Lower leg skin (tissue), 4 donors: ENCODE measurements around the gene MDH1B. TPM values are rescaled to one million over a fixed set of nuclear protein-coding genes. Genes with fewer than 3 reads are reported as not detected.
"Not testable (repeated sequence)": the region's sequence is repeated elsewhere in the genome, so short reads cannot be mapped to it uniquely, and the experiment has no call there.

Source experiments
- DNase-seq, 2 donors: peaks; one replicate each; pipeline ENCODE4 v3.0.0-alpha.2; 2019; ENCODE audit warnings: low spot score in 2 of 2
- H3K4me3 ChIP-seq: fragments of 200-600 bp; sonication (generic); 2 replicates; pipeline ENCODE4 v1.5.1; 2017; ENCODE audit warnings: mild to moderate bottlenecking, low read depth; ENCODE audit not compliant: poor library complexity, severe bottlenecking
- POLR2A ChIP-seq, 2 donors: fragments of 450-650 bp; IDR thresholded peaks; one replicate each; pipeline ENCODE4 v1.6.1; 2016 to 2017; ENCODE audit warnings: antibody characterized with exemption in 2 of 2, mild to moderate bottlenecking in 1 of 2, moderate library complexity in 1 of 2
- WGBS, 2 donors: methylation state at CpG; one replicate each; pipeline ENCODE4 v1.1.5; 2018; 5-methylcytosine and 5-hydroxymethylcytosine counted together
- intact Hi-C: fragments of 100-400 bp; cut with DNase I; formaldehyde crosslinking; loops from one replicate; pipeline ENCODE4 v1.15.0; 2023; ENCODE audit warnings: low total_unique reads
- total RNA-seq, 4 donors: library from RNA; depleted of rRNA; stranded (reverse); fragments of >200 nt; gene quantifications; one replicate each; pipeline ENCODE4 v1.1.0, GENCODE V29; 2016
- TF ChIP-seq, protein P1 (sequence below), 3 donors: fragments of 450-650 bp; IDR thresholded peaks; one replicate each; pipeline ENCODE4 v1.5.1; 2016; ENCODE audit warnings: antibody characterized with exemption in 3 of 3, mild to moderate bottlenecking in 3 of 3, moderate library complexity in 2 of 3

MDH1B gene
- total RNA-seq, 4 donors from 2014 or later: 0.10 to 1.1 (median 0.46) TPM

DNA sequence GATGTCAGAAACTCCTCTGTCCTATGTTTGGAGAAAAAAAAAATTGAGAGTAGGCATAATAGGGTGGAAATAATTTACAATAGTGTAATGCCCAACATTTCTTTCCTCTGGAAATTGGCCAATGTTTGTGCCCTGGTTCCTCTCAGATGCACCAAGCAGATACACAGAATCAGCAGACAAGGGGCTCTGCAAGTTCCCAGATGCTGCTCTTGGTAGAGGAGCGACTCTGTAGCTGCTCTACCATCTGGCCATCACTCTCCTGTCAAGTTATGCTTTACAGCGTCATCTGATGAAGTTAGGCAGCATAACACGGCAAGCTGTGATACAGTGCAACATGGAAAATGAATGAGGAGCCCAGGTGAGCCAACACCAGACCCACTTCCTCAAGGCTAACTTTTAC is 48.5 kb downstream of the MDH1B start:
- no peak for DNase-seq
- WGBS, 2 donors: 64 to 69% methylated on average over 3 of the region's 3 CpGs
- no peak overlapping the region for H3K4me3 ChIP-seq
- TF ChIP-seq, protein P1, sequence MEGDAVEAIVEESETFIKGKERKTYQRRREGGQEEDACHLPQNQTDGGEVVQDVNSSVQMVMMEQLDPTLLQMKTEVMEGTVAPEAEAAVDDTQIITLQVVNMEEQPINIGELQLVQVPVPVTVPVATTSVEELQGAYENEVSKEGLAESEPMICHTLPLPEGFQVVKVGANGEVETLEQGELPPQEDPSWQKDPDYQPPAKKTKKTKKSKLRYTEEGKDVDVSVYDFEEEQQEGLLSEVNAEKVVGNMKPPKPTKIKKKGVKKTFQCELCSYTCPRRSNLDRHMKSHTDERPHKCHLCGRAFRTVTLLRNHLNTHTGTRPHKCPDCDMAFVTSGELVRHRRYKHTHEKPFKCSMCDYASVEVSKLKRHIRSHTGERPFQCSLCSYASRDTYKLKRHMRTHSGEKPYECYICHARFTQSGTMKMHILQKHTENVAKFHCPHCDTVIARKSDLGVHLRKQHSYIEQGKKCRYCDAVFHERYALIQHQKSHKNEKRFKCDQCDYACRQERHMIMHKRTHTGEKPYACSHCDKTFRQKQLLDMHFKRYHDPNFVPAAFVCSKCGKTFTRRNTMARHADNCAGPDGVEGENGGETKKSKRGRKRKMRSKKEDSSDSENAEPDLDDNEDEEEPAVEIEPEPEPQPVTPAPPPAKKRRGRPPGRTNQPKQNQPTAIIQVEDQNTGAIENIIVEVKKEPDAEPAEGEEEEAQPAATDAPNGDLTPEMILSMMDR (IDR thresholded peaks at IDR 0.05): no peak
- no peak for TF ChIP-seq POLR2A (IDR thresholded peaks at IDR 0.05)
- intact Hi-C loops: no loop called here

DNA sequence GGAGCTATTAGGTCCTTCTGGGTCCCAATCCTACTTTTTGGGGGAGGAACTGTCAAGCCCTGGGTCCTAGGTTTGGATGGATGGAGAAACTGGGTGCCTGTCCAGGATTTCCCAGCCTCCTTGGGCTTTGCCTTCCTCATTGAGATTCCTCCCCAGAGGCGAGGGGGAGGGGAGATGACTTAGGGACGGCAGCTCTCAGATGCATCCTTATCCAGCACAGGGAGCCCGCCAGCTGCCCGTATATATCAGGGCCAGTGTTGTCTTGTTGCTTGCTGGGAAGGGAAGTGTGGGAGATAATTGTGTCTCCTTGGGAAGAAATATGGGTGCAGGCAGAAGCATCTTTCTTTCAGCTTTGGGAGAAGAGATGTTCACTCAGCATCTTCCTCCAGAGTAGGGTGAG is 49.9 kb downstream of the MDH1B start:
- WGBS, 2 donors: 49% methylated on average over 3 to 4 of the region's 4 CpGs
- H3K4me3 ChIP-seq, DNase-seq, intact Hi-C loops: not testable (repeated sequence)

DNA sequence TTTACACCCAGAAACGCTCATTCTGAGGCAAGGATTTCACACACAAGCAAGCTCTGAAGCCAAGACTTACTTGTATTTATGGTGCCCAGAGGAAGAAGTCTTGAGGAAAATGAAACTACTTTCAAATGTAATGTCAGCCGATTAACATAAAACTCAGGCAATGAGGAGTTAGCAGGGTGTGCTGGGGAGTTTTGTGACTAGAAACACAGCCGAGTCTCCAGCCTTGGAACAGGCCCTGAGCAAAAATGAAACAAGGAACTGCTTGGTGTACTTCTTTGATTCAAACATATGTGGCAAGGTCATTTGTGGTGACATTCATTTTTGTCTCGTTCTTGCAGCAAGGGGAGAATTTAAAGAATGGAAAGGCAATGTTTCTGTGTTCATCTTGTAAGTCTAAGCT is 51.4 kb downstream of the MDH1B start:
- TF ChIP-seq POLR2A (IDR thresholded peaks at IDR 0.05): no peak
- TF ChIP-seq, protein P1 (IDR thresholded peaks at IDR 0.05): no peak
- no peak overlapping the region for H3K4me3 ChIP-seq
- intact Hi-C loops: no loop called here
- 60 to 61% methylated on average over 4 of the region's 4 CpGs for WGBS, 2 donors
- DNase-seq: no peak

DNA sequence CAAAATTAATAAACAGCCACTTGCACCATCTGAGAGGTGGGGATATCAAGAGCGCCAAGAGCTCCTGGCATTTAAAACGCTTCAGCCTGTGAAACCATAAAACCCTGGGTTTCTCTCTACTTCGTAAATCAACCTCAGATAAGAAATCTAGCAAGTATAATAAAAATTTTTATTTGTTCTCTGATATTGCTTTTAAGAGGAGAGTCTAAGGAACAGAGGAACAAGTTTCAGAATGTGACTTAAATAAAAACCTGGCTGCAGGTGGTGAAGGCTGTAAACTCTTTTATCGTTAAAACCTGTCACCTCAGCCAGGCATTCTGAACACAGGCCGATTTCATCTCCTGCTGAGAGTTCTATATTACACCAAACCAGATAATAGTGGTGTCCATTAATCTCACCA is 56.8 kb downstream of the MDH1B start:
- intact Hi-C loops: no loop called here
- no peak for DNase-seq
- TF ChIP-seq, protein P1 (IDR thresholded peaks at IDR 0.05): no peak
- no peak for TF ChIP-seq POLR2A (IDR thresholded peaks at IDR 0.05)
- WGBS, 2 donors: 35 to 44% methylated on average over 5 of the region's 5 CpGs
- no peak overlapping the region for H3K4me3 ChIP-seq

DNA sequence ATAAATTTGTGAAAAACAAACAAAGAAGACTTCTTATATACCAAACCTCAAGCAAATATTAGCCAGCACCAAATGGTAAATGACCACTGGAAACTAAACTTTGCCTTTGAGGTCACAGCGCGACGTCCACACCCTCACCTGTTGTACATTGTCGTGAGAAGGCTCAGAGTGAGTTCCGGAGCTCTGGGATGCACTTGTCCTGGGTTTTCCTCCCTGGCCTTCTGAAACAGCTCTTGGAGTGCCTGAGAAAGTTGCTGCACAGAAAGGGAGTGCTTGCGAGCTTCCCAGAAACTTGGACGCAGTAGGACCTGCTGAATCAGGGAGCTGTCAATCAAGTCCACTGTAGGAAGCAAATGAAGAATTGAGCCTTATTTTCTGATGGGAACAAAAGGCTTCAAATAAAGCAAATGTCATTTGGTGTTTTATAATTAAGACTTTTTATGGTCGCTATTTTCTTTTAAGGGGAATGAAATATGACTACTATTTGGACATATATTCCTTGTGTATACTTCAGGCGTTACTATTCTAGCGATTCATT is 57.9 kb downstream of the MDH1B start:
- 76 to 79% methylated on average over 10 of the region's 10 CpGs for WGBS, 2 donors

DNA sequence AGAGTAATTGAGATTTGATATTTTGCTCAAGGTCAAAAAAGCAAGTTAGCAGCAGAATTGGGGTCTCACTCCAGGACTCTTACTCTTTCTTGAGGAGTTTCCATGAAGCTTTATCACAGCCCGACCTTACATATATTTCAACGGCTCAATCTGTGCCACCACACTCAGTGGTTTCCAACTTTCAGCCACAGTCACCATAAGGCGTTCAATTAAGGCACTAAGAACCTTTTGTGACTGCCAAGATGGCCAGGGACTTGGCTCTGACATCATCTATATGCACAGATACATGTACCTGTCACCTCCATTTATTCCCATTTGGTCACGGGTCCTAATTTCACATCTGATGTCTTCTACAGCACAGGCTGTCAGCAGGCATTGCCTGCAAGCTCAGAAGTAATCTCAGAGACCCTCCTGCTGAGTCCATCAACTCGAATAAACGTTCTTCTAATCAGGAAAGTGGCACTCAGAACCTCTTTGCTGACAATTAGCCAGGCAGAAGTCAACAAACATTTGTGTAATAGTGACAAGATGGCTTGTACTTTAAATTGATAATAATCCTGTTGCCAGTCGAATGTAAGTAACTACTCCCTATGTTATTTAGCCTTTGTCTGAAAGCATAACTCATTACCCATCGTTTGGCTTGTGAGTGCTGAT is 63.0 kb downstream of the MDH1B start:
- no peak overlapping the region for H3K4me3 ChIP-seq
- DNase-seq: no peak
- no peak for TF ChIP-seq POLR2A (IDR thresholded peaks at IDR 0.05)
- TF ChIP-seq, protein P1 (IDR thresholded peaks at IDR 0.05): no peak
- WGBS, 2 donors: 76 to 79% methylated on average over 8 of the region's 8 CpGs
- intact Hi-C loops: no loop called here

More for the DNA sequence above, 57.9 kb downstream of the MDH1B start:
- DNase-seq: no peak
- no peak for TF ChIP-seq POLR2A (IDR thresholded peaks at IDR 0.05)
- TF ChIP-seq, protein P1 (IDR thresholded peaks at IDR 0.05): no peak
- no peak overlapping the region for H3K4me3 ChIP-seq
- intact Hi-C loops: no loop called here
